SK-MEL-5 (cell line): ENCODE measurements around the gene CATSPER4. TPM values are rescaled to one million over a fixed set of nuclear protein-coding genes. Genes with fewer than 3 reads are reported as not detected.

Source experiments
- DNase-seq: peaks from one replicate; pipeline ENCODE4 v3.0.0-alpha.2; 2016; ENCODE audit warnings: low read depth, low spot score
- in situ Hi-C: cut with HindIII; loops from 2 replicates; pipeline ENCODE4 v1.10.0; 2016; ENCODE audit warnings: low sequenced_read_pairs, high pct_unique_total_duplicates, low pct_unique_long_range_greater_than_20kb
- total RNA-seq: library from RNA; depleted of rRNA; stranded (reverse); fragments of >200 nt; shearing (Covaris generic); gene quantifications from 2 replicates; pipeline ENCODE4 v1.2.3, GENCODE V29; 2014

CATSPER4 gene
- total RNA-seq, 1 experiment from 2014 or later = not detected

DNA sequence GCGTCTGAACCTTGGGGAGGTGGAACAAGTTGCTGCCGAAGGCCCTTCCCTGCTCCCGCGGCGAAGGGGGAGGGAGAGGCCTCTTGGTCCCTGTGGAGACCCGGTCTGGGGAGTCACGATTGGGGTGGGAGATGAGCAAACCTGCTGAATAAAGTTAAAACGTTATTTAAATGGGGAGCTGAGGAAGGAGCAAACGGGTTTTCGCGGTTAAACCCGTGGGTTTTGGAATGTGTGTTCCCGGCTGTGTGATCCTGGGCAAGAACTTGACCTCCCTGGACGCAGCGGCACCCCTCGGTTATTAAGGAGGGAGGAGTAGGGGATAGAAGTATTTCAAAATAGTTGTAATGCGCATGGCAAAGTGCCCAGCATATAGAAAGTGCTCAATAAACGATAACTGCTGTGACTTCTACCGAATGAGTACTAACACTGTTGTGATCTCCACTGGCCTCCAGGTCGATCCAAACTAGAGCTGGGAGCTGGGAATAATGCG lies 28.1 kb upstream of the CATSPER4 start:
- DNase-seq = no peak
- in situ Hi-C loops = no loop called here

GRCh38 chr1:26163684-26164035 lies 26.7 kb upstream of the CATSPER4 start:
- DNase-seq = no peak
- in situ Hi-C loops = no loop called here

DNA sequence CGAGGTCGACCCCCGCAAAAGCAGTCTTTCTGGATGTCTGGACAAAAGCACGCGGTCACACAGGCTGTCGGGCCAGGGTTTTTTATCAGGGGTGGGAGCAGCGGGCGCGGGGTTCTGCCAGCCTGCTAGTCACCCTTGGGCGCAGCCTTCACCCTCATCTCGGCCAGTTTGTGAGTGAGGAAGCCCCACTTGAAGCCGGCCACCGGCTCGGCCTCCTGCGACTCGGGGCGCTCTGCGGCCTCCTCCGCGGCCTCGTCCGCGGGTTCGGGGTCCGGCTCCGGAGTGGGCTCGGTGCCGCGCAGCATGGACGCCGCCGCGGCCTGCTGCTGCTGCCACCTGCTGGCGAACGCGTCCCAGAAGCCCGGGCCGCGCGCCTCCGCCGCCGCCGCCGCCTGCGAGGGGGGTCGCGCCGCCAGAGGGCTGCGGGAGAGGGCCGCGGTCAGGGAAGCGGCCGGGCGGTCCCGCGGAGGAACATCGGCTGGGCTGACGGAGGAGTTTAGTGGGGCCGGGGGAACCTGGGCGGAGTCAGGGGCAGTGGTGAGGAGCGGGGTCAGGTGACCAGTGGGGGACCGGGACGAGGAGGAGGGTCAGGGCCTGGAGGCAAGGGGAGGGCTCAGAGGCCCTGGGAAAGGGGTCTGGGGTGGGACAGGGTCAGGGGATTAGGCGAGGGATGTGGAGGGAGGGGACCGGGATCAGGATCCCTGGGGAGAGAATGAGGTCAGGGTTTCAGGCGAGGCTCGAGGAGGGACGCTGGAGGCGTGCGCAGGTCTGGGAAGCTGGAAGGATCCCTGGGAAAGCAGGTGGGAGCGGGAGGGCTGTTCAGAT lies 26.2 kb upstream of the CATSPER4 start:
- in situ Hi-C loops = no loop called here
- peak; percentile 24 for DNase-seq

DNA sequence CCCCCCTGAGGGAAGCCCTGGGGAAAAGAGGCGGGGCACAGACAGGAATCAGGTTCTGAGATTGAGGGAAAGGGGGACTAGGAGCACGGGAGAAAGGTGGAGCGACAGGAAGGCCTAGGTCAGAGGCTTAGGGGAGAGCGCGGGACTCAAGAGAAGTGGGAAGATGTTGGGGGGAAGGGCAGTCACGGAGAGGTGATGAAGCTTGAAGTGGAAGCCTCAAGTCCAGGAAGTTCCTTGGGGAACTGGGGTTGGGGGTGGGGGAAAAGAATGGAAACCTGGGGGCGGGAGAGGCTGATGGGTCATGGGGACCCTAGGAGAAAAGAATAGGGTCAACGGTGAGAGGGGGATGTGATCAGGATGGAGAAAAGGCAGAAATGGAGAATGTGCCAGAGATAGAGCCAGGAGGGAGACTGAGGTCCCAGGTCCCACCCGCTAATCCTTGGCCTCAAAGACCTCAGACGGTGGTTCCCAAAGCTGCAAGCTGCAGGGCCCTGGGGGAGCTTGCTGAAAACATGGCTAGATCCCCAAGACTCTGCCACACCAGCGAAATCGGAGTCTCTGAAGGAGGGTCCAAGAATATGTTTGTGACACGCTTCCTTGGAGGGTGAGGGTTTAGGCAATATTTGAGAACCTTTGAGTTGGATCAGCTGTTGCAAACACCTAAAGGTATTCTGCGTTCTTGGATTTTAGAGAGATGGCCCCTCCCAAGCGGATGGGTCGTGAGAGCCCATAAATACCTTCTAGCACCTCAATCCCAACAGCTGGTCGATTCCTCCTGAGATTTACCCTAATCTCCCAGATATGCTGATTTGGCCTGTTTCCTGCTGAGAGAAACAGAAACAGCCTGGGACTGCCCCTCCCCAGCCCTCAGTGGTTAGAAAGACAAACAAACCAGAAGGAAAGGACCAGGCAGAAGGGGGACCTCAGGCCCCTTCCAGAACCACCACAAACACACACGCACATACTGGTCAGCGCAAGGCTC lies 25.2 kb upstream of the CATSPER4 start:
- in situ Hi-C loops = no loop called here
- no peak for DNase-seq

GRCh38 chr1:26166719-26167281 lies 23.6 kb upstream of the CATSPER4 start:
- in situ Hi-C loops = no loop called here
- DNase-seq = no peak

- in situ Hi-C loops = no loop called here
Observed at GRCh38 chr1:26168410-26169197, 21.8 kb upstream of the CATSPER4 start, which contains the start of gene C1orf232. Gene C1orf232 (minus strand): TSS chr1:26168963. CDS start chr1:26168499, 464 bp downstream.

DNA sequence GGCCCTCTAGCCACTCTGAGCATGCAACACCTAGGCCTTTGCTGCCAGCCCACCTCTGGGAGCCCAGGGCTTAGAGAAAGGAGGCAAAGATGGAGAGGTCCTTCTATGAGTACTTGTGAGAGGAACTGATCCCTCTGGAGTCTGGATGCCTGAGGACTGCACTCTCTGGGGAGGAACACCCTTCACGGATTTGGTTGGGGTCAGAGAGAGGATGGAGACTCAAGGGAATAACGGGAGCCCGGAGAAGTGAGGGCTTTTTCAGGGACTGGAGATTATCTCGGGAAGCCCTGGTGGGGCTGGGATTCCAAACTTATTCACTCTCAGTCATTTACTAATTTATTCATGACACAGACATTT lies 21.2 kb upstream of the CATSPER4 start:
- in situ Hi-C loops = no loop called here
- no peak for DNase-seq

More at GRCh38 chr1:26168410-26169197, 21.8 kb upstream of the CATSPER4 start, which contains the start of gene C1orf232:
- no peak for DNase-seq

- in situ Hi-C loops = no loop called here
Observed at GRCh38 chr1:26169669-26170471, 20.5 kb upstream of the CATSPER4 start, which contains the start of gene ZNF593. Gene ZNF593 (plus strand): TSS chr1:26169908. CDS start chr1:26169984, 76 bp downstream.

DNA sequence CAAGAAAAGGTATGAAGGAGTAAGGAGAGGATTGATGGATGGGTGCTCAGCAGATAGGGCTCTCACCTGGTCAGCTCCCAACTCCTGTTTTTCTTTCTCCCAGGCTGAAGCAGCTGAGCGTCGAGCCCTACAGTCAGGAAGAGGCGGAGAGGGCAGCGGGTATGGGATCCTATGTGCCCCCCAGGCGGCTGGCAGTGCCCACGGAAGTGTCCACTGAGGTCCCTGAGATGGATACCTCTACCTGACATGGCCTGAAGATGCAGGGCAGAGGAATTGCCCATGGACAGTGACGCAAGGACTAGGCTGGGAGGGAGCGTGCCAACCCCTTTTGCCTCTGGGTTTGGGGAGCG lies 20.0 kb upstream of the CATSPER4 start:
- no peak for DNase-seq
- in situ Hi-C loops = no loop called here

More at GRCh38 chr1:26169669-26170471, 20.5 kb upstream of the CATSPER4 start, which contains the start of gene ZNF593:
- DNase-seq = peak; percentile 90

DNA sequence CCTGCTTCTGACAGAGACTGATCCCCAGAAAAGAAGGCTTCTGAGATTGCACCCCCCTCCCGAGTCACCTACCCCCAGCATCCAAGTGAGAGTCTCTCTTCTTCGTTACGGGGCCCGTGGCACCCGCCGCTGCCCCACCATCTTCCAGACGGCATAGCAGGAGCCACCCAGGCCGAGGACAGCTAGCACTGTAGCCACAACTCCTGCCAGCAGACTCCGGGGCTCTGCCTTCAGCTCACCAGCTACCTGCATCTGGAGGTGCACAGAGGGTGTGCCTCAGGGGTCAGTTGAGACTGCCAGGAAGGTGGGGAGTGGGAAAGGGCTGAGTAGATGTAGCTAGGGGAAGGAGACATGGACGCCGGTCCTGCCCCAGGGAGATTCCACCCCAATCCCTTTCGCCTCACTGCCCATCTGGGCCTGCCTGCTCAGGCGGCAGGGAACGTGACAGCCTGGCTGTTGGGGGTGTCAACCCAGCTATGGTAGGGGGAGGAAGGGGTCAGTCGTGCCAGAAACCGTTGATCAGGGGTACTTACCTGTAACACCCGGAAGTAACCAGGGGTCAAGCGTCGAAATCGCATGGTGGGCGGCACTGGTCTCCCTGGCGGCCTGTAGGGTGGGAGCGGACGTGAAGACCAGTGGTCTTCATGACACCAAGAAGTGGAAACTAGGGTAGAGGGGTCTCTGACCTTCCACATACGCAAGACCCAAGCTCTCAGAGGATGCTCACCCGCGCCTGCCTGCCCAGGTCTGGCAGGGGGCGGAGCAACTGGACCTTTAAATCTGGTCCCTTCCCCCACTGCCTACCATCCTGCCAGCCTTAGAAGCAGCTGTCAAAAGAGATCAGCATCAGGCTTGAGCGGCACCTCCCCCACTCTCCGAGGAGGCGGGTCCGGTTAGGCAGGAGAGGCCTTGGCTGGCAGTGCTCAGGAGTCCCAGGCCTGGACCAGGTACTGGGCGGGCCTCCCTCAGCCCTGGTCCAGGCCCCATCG lies 19.0 kb upstream of the CATSPER4 start, which contains the start of gene ZNF593OS:
Gene ZNF593OS (minus strand): TSS at position 749 of the 989 bp plus-strand sequence. CDS start 171 bp downstream, at position 578.
- in situ Hi-C loops = no loop called here
- no peak for DNase-seq

DNA sequence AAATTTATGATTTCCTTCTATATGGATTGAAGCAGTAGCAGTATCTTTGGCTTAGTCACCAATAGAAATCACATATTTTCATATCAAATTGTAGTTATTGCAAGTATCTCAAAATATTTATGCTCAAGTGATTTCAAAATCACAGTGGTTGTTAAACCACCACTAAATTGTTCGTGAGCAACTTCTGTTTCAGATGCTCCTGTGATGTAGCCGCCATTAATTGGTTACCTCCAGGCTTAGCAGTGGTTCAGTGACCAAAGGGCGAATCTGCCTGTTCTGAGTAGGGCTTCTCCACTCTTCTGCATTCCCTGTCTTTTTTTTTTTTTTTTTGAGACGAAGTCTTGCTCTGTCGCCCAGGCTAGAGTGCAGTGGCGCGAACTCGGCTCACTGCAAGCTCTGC lies 15.1 kb upstream of the CATSPER4 start:
- in situ Hi-C loops = no loop called here

DNA sequence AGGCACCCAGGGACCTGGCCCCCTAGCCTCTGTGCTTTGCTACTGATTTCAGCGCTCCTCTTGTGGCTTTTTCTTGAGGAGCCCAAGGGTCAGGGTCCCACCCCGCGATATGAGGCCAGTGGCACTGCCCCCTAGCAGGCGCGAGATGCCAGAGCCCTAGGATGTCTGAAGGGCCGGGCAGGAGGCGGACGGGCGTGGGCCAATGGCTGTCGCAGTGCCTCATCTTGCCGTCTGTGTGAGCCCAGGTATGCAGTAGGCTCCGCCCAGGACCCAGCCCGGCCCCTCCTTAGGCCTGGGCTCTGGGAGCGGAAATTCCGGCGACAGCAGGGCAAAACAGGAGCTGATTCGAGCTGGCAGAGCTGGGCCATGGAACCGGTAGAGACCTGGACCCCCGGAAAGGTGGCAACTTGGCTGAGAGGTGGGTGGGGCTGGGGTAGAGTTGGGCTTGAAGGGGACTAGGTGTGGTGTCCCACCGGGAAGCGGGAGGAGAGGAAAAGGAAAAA lies 13.2 kb upstream of the CATSPER4 start, which contains the start of gene CNKSR1:
Gene CNKSR1 (plus strand): TSS at position 310 of the 503 bp plus-strand sequence. CDS start 57 bp downstream, at position 367.
- in situ Hi-C loops = no loop called here
- no peak for DNase-seq

More for the DNA sequence above, 15.1 kb upstream of the CATSPER4 start:
- no peak for DNase-seq

DNA sequence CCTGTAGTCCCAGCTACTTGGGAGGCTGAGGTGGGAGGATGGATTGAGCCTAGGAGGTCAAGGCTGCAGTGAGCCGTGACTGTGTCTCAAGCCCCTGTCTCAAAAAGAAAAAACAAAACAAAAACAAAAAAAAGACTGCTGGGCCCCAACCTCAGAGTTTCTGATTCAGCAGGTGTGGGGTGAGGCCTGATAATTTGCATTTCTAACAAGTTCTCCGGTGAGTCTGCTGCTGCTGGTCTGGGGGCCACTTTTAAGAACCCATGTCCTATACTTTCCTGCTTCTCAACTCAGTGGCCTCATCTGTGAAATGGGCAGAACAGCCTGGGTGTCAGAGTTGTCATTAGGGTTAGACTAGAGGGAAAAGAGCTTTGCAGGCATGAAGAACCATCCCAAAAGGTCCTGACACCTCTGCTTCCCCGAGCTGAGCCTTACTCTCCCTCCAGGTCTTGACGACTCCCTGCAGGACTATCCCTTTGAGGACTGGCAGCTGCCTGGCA lies 10.3 kb upstream of the CATSPER4 start:
- in situ Hi-C loops = no loop called here
- DNase-seq = no peak

- in situ Hi-C loops = no loop called here
- DNase-seq = no peak
Observed at GRCh38 chr1:26181586-26182382, 8.6 kb upstream of the CATSPER4 start.
